ENCODE data around the gene GPT2.

DNA sequence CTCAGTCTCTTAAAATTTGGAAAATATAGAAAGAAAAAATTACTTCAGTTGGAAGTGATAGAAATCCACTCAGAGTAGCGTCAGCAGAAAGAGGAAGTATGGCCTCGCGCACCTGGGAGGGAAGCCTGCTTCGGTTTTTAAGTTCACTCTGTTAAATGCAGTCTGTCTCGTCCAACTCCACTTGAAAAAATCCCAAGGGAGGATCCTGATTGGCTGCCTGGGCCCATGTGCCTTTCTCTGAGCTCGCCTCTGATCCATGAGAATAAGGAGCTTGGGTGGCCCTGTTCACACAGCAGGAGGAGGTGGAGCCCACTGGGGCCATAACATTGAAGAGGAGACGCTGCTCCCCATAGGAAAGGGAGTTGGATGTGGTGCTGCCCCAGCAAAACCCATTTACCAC lies 48.6 kb downstream of the GPT2 start:
- TF ChIP-seq, protein P1, sequence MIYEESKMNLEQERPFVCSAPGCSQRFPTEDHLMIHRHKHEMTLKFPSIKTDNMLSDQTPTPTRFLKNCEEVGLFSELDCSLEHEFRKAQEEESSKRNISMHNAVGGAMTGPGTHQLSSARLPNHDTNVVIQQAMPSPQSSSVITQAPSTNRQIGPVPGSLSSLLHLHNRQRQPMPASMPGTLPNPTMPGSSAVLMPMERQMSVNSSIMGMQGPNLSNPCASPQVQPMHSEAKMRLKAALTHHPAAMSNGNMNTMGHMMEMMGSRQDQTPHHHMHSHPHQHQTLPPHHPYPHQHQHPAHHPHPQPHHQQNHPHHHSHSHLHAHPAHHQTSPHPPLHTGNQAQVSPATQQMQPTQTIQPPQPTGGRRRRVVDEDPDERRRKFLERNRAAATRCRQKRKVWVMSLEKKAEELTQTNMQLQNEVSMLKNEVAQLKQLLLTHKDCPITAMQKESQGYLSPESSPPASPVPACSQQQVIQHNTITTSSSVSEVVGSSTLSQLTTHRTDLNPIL (CRISPR knock-in tag; IDR thresholded peaks at IDR 0.05; ENCODE audit: low read depth), result no peak
- TF ChIP-seq RARB (CRISPR knock-in tag; IDR thresholded peaks at IDR 0.05), result no peak
- TF ChIP-seq POU6F1 (CRISPR knock-in tag; IDR thresholded peaks at IDR 0.05; ENCODE audit: borderline replicate concordance, low read depth), result no peak
- TF ChIP-seq OSR1 (CRISPR knock-in tag; IDR thresholded peaks at IDR 0.05), result no peak
- no peak for TF ChIP-seq ZC3H10 (CRISPR knock-in tag; IDR thresholded peaks at IDR 0.05)
- no peak for TF ChIP-seq CSRNP3 (CRISPR knock-in tag; IDR thresholded peaks at IDR 0.05)
- TF ChIP-seq, protein P2, sequence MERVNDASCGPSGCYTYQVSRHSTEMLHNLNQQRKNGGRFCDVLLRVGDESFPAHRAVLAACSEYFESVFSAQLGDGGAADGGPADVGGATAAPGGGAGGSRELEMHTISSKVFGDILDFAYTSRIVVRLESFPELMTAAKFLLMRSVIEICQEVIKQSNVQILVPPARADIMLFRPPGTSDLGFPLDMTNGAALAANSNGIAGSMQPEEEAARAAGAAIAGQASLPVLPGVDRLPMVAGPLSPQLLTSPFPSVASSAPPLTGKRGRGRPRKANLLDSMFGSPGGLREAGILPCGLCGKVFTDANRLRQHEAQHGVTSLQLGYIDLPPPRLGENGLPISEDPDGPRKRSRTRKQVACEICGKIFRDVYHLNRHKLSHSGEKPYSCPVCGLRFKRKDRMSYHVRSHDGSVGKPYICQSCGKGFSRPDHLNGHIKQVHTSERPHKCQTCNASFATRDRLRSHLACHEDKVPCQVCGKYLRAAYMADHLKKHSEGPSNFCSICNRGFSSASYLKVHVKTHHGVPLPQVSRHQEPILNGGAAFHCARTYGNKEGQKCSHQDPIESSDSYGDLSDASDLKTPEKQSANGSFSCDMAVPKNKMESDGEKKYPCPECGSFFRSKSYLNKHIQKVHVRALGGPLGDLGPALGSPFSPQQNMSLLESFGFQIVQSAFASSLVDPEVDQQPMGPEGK (CRISPR knock-in tag; IDR thresholded peaks at IDR 0.05; ENCODE audit: borderline replicate concordance), result no peak
- TF ChIP-seq ESRRG (CRISPR knock-in tag; IDR thresholded peaks at IDR 0.05), result no peak
- TF ChIP-seq ZNF565 (CRISPR knock-in tag; conservative IDR thresholded peaks at IDR 0.05; ENCODE audit: low read depth), result no peak
